ENCODE results near the gene CWC27.

Gene CWC27

DNA sequence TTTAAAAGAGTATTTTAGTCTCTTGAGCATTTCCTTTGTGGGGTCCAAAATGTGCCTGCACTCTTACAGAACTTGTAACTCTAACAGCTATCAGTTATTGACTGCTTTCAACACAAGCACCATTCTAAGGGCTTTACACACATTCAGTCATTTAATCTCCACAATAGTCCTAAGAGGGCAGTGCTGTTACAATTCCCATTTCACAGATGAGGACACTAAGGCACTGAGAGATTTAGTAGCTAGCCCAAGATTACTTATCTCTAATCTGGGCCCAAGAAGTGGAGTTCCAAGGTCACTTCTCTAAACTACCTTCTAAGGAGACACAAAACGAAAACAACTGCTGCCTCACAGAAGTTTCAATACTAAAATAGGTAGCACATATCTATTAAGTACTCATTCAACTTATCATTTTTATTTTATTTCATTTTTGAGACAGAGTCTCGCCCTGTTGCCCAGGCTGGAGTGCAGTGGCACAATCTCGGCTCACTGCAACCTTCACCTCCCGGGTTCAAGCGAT is 275.2 kb downstream of the CWC27 start:
- no peak for DNase-seq

DNA sequence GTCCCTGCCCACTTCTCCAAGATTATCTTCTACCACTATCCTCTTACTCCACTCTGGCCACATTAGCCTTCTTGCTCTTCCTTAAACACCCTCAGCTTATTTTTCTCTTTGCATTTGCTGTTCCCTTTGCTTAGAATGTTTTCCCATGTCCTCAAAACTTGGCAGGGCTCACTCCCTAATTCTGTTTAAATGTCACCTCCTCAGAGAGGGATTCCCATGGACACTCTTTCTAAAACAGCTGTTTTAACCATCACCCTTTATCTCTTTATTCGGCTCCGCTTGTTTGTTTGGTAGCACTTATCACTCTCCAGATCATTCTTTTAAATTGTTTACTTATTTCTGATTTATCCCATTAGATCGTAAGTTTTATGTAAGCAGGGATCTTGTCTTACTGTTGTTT is 278.5 kb downstream of the CWC27 start:
- DNase-seq, result no peak

DNA sequence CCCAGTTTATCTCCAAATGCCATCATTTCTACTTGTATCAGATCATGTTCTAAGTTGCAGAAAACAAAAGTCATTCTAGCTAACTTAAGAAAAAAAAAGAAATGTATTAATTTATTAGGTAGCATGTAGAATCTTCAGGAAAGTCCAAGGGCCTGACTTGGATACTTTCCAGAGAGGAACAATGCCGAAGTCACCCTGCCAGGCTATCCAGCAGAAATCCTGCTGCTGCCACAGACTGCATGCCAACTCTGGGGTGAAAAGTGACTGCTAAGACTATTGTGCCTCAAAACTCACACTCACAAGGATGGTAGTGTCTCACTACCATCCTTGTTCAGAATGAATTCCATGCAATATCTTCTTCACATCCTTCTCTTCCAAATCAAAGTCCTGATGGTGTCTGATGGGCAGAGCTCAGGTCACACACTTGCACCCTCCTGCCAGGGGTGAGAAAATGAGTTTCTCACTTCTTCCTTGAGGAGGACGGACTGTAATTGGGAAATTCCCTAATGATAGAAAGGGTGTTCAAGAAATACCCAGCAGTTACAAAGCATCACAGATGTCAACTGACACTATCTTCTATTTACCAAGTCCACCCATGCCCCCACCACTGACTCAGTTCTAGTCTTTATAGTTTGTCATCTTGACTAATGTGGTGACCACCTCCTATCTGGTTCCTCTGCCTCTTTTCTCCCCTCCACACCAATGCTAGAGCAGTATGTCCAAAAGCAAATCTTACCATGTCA is 279.4 kb downstream of the CWC27 start:
- no peak for DNase-seq

DNA sequence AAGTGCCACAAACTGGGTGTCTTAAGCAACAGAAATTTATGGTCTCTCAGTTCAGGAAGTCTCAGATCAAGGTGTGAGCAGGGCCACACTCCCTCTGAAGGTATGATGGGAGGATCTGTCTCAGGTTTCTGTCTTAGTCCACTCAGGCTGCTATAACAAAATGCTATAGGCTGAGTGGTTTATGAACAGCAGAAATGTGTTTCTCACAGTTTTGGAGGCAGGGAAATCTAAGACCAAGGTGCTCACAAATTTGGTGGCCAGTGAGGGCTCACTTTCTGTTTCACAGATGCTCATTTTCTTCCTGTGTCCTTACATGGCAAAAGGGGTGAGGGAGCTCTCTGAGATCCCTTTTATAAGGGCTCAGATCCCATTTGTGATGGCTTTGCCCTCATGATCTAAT is 281.4 kb downstream of the CWC27 start:
- DNase-seq, result no peak

DNA sequence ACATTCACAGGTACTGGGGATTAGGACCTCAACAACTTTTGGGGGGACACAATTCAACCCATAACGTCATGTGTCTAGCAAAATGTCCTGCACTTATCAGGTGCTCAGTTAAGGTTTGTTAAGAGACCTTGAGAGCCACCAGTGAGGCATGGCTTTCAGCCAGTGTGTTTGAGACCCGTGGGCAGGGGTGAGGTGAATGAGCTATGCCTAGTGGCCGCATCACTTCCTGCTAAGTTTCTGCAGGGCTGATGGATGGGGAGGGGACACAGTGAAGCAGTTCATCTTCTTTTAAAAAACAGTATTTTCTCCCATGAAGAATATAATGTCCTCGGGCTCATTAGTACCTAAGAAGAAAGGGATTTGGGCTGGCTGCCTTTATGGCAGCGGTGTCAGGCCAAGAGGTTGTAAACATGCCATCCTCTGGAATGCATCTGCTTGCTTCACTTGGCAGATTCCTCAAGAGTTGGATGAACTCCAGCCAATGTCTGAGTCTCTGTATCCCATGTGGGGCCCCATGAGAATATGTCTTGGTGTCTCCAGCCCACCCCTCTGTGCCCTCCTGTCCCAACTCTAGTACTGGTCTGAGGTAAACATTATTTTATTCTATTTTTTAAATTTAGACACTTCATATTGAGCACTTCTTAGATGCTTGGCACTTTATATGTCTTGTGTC is 282.2 kb downstream of the CWC27 start:
- no peak for DNase-seq

DNA sequence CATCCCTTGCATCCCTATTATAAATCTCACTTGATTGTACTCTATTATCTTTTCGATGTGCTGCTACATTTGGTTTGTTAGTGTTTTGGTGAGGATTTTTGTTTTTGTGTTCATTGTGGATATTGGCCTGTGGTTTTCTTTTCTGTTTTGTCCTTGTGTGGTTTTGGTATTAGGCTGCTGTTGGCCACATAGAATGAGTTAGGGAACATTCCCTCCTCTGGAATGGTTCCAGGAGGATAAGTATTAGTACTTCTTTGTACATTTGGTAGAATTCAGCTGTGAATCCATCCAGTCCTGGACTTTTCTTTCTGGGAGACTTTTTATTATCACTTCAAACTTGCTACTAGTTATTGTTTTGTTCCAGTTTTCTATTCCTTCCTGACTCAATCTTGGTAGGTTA is 287.2 kb downstream of the CWC27 start:
- DNase-seq, result no peak

DNA sequence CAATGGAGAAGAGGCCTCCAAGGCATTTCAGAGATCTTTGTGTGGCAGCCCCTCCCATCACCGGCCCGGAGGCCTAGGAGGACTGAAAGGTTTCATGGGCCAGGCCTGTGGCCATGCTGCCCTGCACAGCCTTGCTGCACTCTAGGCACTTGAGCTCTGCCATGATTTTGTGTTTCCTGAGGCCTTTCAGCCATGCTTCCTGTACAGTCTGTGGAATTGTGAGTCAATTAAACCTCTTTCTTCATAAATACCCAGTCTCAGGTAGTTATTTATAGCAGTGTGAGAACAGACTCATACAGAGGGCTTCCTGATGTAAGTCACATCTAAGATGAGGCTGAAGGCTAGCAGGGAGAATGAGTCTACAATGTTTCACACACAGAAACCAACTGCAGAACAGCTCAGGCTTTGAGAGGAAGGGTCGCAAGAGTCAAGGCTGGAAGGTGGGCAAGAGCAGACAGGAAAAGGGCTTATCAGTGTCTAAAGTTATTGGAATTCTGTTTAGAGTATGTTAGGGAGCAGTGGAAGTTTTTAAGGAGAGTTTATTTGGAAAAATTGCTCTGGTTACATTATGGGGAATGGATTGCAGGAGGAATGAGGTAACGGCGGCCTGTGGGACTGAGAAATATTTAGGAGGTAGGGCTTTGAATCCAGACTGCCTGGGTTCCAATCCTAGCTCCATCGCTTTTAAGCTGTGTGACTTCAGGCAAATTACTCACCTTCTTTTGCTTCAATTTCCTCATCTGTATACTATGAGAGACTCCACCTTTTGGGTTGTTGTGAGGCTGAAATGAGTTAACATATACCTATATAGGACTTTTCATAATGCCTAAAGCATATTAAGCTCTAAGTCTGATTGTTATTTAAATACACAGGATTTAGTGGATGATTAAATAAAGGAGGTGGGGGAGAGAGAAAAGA is 291.2 kb downstream of the CWC27 start:
- no peak for DNase-seq

DNA sequence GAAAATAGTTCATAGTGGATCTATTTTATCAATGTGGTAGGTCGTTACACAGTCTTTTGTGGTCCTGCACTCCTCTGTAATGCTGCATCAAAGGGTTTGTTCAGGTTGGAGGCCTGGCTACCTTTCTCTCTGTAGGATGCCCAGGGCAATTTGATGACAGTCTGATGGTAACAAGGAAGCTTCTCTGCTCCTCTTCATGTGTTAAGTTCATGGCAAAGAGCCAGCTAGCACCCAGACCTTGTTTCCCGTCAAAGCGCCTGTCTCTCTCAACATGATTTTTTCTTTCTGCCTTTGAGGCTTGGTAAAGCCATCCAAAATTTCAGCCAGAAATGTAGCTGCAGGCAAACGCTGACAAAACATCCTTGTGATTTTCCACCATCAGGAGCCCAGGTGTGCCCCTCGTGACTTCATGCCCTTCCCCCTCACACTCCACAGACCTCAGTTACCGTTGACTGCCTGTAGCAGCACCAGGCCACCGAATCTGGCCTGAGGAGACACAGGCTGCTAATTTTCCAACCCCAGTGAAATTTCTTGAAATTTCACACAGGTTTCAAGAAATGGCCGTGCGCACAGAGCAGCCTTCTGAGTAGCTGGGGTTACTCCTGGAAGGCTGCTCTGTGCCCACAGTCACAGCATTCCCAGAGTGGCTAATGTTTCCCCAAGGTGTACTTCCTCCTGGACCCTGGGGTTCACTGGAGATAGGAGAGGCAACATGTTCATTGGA is 292.7 kb downstream of the CWC27 start:
- no peak for DNase-seq

DNA sequence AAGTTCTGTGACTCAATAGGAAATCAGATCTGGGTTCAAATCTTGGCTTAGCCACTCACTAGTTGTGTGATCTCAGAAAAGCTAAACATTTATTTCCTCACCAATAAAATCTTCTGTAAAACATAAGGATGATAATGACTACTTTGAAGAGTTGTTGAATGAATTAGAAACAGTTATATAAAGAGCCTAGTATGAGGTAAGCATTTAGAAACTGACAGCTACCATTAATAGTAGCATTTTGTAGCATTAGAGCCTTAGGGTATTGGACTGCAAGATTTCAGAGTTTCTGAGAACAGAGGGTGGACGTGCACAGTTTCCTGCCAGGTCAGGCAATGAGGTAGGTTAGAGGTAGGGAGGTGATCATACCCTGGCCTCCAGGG is 293.2 kb downstream of the CWC27 start:
- DNase-seq, result no peak

DNA sequence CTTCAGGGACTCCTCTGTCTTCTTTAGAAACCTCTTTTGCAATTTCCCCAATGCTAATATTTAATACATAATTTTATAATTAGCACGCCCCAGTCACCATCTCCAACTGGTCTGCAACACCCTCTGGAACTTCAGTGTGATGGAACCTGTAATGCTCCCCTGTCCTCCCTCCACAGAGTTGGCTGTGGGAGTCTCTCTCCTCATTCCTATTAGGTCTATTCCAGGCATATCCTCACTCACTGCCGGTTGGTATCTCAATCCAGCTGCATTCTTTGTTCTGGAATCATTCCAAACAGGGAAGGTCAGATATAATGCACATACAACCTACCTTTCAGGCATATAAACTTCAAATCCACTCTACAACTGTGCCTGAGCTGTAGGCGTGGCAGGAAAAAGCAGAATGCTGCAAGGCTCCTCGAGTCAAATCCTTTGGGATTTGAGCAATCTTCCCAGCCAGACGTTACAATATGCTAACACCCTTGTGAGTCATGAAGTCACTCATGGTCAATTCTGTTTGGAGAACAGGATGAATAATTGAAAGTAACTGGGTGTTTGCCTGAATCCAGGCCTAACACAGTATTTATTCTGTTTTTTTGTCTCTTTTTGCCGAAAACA is 293.8 kb downstream of the CWC27 start:
- no peak for DNase-seq

DNA sequence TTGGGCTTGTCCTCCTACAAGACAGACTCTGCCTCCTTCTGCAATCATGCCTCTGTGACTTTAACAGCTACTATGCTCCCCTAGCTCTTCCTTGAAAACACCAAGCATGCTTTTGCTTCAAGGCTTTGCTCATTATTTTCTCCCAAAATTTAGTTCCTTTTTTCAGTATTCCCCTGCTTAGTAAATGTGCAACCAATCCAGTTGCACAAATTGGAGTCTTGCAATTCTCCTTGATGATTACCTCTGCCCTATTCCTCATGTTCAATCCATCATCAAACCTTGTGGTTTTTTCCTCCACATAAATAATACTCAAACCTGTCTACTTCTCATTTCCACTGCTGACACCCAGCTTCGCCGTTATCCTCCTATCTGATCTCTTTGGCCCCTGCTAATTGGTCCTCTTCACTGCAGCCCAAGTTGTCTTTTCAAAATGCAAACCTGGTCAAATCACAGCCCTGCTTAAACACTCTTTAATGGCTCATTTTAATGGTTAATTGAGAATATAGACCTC is 296.3 kb downstream of the CWC27 start:
- no peak for DNase-seq

DNA sequence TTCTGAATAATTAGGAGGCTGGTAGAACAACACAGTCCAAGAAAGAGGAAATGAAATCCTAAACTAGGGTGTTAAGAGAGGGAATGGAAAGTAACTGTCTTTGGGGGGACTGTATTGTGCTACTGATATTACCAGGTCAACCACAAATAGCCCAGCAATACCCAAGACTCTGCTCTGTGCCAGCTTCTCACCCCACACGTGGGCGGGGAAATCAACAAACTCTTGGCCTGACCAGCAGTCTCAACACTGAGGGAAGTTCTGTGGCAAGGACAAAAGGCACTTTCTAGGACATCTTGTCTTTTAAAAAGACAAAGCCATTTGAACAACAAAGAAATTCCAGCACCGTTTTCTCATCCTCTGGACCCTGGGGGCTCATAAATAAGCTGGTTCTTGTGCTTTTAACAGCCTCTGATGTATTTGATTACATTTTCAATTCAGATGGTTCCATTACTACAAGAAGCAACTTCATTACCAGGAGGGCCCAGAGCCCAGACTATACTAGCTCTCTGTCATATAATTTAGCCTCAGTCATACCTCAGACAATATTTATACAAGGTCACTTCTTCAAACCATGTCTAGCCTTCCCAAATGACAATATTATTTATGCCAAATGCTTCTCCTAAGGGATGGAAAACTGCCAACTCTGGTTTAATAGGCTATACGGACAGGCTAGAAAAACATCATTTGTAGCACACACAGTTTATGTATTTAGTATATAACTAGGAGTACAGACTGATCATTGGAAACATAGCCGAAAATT is 297.8 kb downstream of the CWC27 start:
- DNase-seq, result no peak

DNA sequence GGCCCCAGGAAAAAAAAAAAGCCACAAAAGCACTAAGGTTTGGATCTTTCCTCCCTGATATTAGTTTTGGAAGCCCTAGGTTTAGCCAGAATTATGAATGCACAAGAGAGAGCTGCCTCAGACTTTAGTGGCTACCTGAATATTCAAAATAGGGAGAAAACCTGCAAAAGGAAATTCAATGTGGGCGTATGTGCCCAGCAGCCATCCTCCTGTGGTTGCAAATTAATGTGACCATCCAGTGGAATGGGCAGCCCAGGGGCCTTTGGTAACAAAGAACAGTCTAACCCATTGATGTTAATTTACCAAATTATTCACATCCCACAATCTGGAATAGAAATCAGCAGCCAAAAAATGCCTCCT is 298.4 kb downstream of the CWC27 start:
- DNase-seq, result no peak

Data from NCI-H1436 (cell line).